ENCODE data around the gene MRPL2.

- TF ChIP-seq CTCF (conservative IDR thresholded peaks at IDR 0.05), result no peak; the same call in 1 of the 2 replicates
- TF ChIP-seq ZFX (IDR thresholded peaks at IDR 0.05), result no peak
Observed at GRCh38 chr6:43009124-43009523, 50.1 kb downstream of the MRPL2 start.
